Renal cortical epithelial cell (primary cell): Measurements from ENCODE around the gene OPRL1. TPM values are rescaled to one million over a fixed set of nuclear protein-coding genes. Genes with fewer than 3 reads are reported as not detected.

Source experiments
- DNase-seq: peaks from one replicate; pipeline ENCODE4 v3.0.0-alpha.2; 2011; ENCODE audit warnings: low read depth
- total RNA-seq: library from RNA; depleted of rRNA; stranded (reverse); fragments of >200 nt; gene quantifications from 2 replicates; pipeline ENCODE4 v1.2.3, GENCODE V29; 2014

OPRL1 gene
- total RNA-seq, 1 donor from 2014 or later = 1.5 TPM

- no peak for DNase-seq
Measured at GRCh38 chr20:64056639-64056888, 23.3 kb upstream of the OPRL1 start.

GRCh38 chr20:64056889-64057627, 22.8 kb upstream of the OPRL1 start:
- DNase-seq = no peak

- peak; percentile 25 for DNase-seq
Measured at GRCh38 chr20:64057628-64058498, 22.0 kb upstream of the OPRL1 start.

GRCh38 chr20:64058536-64058935, 21.3 kb upstream of the OPRL1 start:
- no peak for DNase-seq

- no peak for DNase-seq
Measured at GRCh38 chr20:64062276-64062595, 17.6 kb upstream of the OPRL1 start.

GRCh38 chr20:64062596-64063388, 17.1 kb upstream of the OPRL1 start, which contains the start of gene TCEA2:
Gene TCEA2 (plus strand): TSS chr20:64063198. CDS start chr20:64063313, 115 bp downstream.
- DNase-seq = peak; percentile 81

- DNase-seq = no peak
Measured at GRCh38 chr20:64063389-64064144, 16.3 kb upstream of the OPRL1 start.

GRCh38 chr20:64064145-64064698, 15.7 kb upstream of the OPRL1 start:
- DNase-seq = peak; percentile 44

GRCh38 chr20:64065062-64065973, 14.6 kb upstream of the OPRL1 start:
- DNase-seq = no peak

GRCh38 chr20:64065974-64066343, 13.9 kb upstream of the OPRL1 start:
- DNase-seq = peak; percentile 93

GRCh38 chr20:64067005-64067632, 12.8 kb upstream of the OPRL1 start:
- DNase-seq = no peak

GRCh38 chr20:64067733-64068307, 12.1 kb upstream of the OPRL1 start:
- DNase-seq = no peak

- DNase-seq = no peak
Measured at GRCh38 chr20:64068386-64069208, 11.3 kb upstream of the OPRL1 start.

GRCh38 chr20:64069209-64069613, 10.7 kb upstream of the OPRL1 start:
- DNase-seq = no peak

- DNase-seq = no peak
Measured at GRCh38 chr20:64069614-64070243, 10.2 kb upstream of the OPRL1 start.

GRCh38 chr20:64070244-64070993, 9.5 kb upstream of the OPRL1 start:
- no peak for DNase-seq
